PFSK-1 (cell line): Measurements from ENCODE around the gene BICRA.
A peak's percentile ranks its signal among the peaks of the same experiment; 100 is the strongest.

Source experiments
- FOXP2 ChIP-seq: optimal IDR thresholded peaks from 2 replicates; pipeline ENCODE3; 2011; ENCODE audit warnings: borderline replicate concordance, control low read depth, inconsistent platforms; ENCODE audit not compliant: insufficient read depth; ENCODE audit errors: extremely low read length, extremely low read depth
- POLR2AphosphoS5 ChIP-seq: IDR thresholded peaks from 2 replicates; pipeline ENCODE4 v1.6.1; 2012; ENCODE audit warnings: low read depth, mild to moderate bottlenecking, control low read depth, low read length, moderate library complexity
- SIN3A ChIP-seq: IDR thresholded peaks from 2 replicates; pipeline ENCODE4 v1.6.1; 2012; ENCODE audit warnings: mild to moderate bottlenecking, low read length, moderate library complexity, borderline replicate concordance; ENCODE audit not compliant: insufficient read depth
- TAF1 ChIP-seq: IDR thresholded peaks from 2 replicates; pipeline ENCODE4 v1.6.1; 2012; ENCODE audit warnings: low read length, control low read depth, borderline replicate concordance; ENCODE audit not compliant: insufficient read depth
- TF ChIP-seq, protein P1 (sequence below), 2 experiments: IDR thresholded peaks; 2 replicates each; pipeline versions ENCODE4 v1.6.1 to v1.8.0; 2011 to 2012; ENCODE audit warnings: low read depth in 2 of 2, low read length in 2 of 2, control low read depth in 1 of 2, inconsistent platforms in 1 of 2, mild to moderate bottlenecking in 1 of 2, moderate library complexity in 1 of 2; ENCODE audit not compliant: insufficient read depth in 1 of 2

Gene BICRA

DNA sequence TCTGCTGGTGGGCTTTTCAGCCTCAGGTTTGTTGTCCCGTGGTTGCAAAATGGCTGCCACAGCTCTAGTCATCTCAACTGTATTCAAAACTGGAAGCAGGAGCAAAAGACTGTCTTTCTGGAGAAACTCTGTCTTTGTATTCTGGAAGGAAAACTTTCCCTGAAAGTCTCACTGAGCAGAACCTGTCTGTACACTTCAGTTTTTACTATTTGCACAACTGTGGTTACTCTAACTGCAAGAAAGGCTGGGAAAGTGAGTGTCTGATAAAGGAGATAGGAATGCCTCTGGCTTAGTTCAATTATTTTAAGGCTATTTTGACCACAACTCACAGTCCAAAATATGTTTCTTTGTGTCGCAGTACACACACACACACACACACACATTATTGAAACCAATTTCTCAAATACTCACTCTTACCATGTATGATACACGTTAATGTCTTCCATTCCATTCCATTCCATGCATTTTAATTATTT is 54.5 kb downstream of the BICRA start:
- TF ChIP-seq SIN3A (no peak), TAF1 (no peak), POLR2AphosphoS5 (no peak), FOXP2 (no peak)
- TF ChIP-seq, protein P1, sequence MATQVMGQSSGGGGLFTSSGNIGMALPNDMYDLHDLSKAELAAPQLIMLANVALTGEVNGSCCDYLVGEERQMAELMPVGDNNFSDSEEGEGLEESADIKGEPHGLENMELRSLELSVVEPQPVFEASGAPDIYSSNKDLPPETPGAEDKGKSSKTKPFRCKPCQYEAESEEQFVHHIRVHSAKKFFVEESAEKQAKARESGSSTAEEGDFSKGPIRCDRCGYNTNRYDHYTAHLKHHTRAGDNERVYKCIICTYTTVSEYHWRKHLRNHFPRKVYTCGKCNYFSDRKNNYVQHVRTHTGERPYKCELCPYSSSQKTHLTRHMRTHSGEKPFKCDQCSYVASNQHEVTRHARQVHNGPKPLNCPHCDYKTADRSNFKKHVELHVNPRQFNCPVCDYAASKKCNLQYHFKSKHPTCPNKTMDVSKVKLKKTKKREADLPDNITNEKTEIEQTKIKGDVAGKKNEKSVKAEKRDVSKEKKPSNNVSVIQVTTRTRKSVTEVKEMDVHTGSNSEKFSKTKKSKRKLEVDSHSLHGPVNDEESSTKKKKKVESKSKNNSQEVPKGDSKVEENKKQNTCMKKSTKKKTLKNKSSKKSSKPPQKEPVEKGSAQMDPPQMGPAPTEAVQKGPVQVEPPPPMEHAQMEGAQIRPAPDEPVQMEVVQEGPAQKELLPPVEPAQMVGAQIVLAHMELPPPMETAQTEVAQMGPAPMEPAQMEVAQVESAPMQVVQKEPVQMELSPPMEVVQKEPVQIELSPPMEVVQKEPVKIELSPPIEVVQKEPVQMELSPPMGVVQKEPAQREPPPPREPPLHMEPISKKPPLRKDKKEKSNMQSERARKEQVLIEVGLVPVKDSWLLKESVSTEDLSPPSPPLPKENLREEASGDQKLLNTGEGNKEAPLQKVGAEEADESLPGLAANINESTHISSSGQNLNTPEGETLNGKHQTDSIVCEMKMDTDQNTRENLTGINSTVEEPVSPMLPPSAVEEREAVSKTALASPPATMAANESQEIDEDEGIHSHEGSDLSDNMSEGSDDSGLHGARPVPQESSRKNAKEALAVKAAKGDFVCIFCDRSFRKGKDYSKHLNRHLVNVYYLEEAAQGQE (IDR thresholded peaks at IDR 0.05; ENCODE audit: insufficient read depth in 1 of 2, low read depth in 2 of 2, low read length in 2 of 2), result no peak

- TF ChIP-seq TAF1 (no peak), SIN3A (0 out of 2 replicates have a peak, but pooled peaks have one; percentile 53)
Observed at GRCh38 chr19:47663911-47664771, 55.2 kb downstream of the BICRA start.

DNA sequence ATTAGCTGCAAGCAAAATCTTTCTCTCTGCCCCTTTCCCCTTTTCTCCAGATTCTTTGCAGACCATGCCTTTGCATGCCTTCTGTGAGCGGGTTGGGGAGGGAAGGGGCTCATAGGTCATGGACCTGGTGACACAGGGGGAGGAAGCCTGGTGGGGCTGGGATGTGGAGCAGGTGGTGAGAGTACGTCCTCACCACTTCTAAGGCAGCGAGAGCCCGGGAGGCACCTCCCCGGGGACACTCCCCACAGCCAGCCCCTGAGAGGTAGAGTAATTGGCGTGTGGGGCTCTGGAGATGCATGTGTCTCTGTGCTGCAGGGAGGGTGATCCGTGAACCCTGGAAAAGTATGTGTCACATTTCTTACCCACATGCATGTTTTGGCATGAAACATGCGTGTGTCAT is 61.8 kb downstream of the BICRA start:
- TF ChIP-seq, protein P1 (IDR thresholded peaks at IDR 0.05; ENCODE audit: insufficient read depth in 1 of 2, low read depth in 2 of 2, low read length in 2 of 2), result no peak
- TF ChIP-seq FOXP2, result no peak
- no peak for TF ChIP-seq SIN3A
- TF ChIP-seq POLR2AphosphoS5, result no peak
- no peak for TF ChIP-seq TAF1

GRCh38 chr19:47671499-47671898 is 62.6 kb downstream of the BICRA start:
- TF ChIP-seq, protein P1 (IDR thresholded peaks at IDR 0.05; ENCODE audit: insufficient read depth in 1 of 2, low read depth in 2 of 2, low read length in 2 of 2), result no peak
- TF ChIP-seq SIN3A (no peak), POLR2AphosphoS5 (no peak), TAF1 (no peak), FOXP2 (no peak)

- TF ChIP-seq POLR2AphosphoS5, result no peak
- TF ChIP-seq FOXP2, result no peak
- TF ChIP-seq, protein P1 (IDR thresholded peaks at IDR 0.05; ENCODE audit: insufficient read depth in 1 of 2, low read depth in 2 of 2, low read length in 2 of 2), result no peak
- no peak for TF ChIP-seq SIN3A
- TF ChIP-seq TAF1, result no peak
Observed at GRCh38 chr19:47673426-47673825, 64.5 kb downstream of the BICRA start.
